ENCODE measurements around the gene TXNDC11.
"Not testable (repeated sequence)": the region's sequence is repeated elsewhere in the genome, so short reads cannot be mapped to it uniquely, and the experiment has no call there.

Gene TXNDC11

GRCh38 chr16:11784381-11784780 lies 41.7 kb upstream of the TXNDC11 start:
- not testable (repeated sequence) for H3K27me3 ChIP-seq (ENCODE audit: insufficient read depth, poor library complexity, severe bottlenecking); H3K27ac ChIP-seq (replicated peaks); DNase-seq (ENCODE audit: low read depth in 1 of 2, low spot score in 1 of 2); H3K4me3 ChIP-seq (replicated peaks; ENCODE audit: insufficient read depth, low read length)

GRCh38 chr16:11784038-11784369 lies 41.3 kb upstream of the TXNDC11 start:
- Histone ChIP-seq H3K27ac (replicated peaks) (no peak overlapping the region), H3K4me3 (replicated peaks; ENCODE audit: insufficient read depth, low read length) (no peak overlapping the region), H3K27me3 (ENCODE audit: insufficient read depth, poor library complexity, severe bottlenecking) (no peaks in the 10 kb centered on the region)
- no peak for TF ChIP-seq GABPA (IDR thresholded peaks at IDR 0.05; ENCODE audit: low read depth)
- DNase-seq (ENCODE audit: low read depth in 1 of 2, low spot score in 1 of 2): no peak

- Histone ChIP-seq H3K27me3 (ENCODE audit: insufficient read depth, poor library complexity, severe bottlenecking) (no peaks in the 10 kb centered on the region), H3K27ac (replicated peaks) (no peak overlapping the region), H3K4me3 (replicated peaks; ENCODE audit: insufficient read depth, low read length) (no peak overlapping the region)
- no peak for TF ChIP-seq POLR2AphosphoS5 (IDR thresholded peaks at IDR 0.05; ENCODE audit: low read depth)
- no peak for TF ChIP-seq CTCF (IDR thresholded peaks at IDR 0.05; ENCODE audit: insufficient read depth, low read length)
- no peak for TF ChIP-seq SPI1 (IDR thresholded peaks at IDR 0.05; ENCODE audit: borderline replicate concordance, low read depth)
- TF ChIP-seq REST (IDR thresholded peaks at IDR 0.05; ENCODE audit: insufficient replicate concordance, low read depth): no peak
- no peak for TF ChIP-seq GABPA (IDR thresholded peaks at IDR 0.05; ENCODE audit: low read depth)
- no peak for DNase-seq (ENCODE audit: low read depth in 1 of 2, low spot score in 1 of 2)
Measured at GRCh38 chr16:11783319-11784037, 40.8 kb upstream of the TXNDC11 start.

GRCh38 chr16:11781773-11782172 lies 39.1 kb upstream of the TXNDC11 start:
- no peak for DNase-seq (ENCODE audit: low read depth in 1 of 2, low spot score in 1 of 2)
- Histone ChIP-seq H3K27ac (replicated peaks) (no peak overlapping the region), H3K27me3 (ENCODE audit: insufficient read depth, poor library complexity, severe bottlenecking) (no peaks in the 10 kb centered on the region), H3K4me3 (replicated peaks; ENCODE audit: insufficient read depth, low read length) (no peak overlapping the region)
- TF ChIP-seq REST (IDR thresholded peaks at IDR 0.05; ENCODE audit: insufficient replicate concordance, low read depth): no peak
- TF ChIP-seq CTCF (IDR thresholded peaks at IDR 0.05; ENCODE audit: insufficient read depth, low read length): no peak
- no peak for TF ChIP-seq POLR2AphosphoS5 (IDR thresholded peaks at IDR 0.05; ENCODE audit: low read depth)
- TF ChIP-seq SPI1 (IDR thresholded peaks at IDR 0.05; ENCODE audit: borderline replicate concordance, low read depth): no peak
- no peak for TF ChIP-seq GABPA (IDR thresholded peaks at IDR 0.05; ENCODE audit: low read depth)

GRCh38 chr16:11780991-11781680 lies 38.5 kb upstream of the TXNDC11 start:
- no peaks in the 10 kb centered on the region for H3K27me3 ChIP-seq (ENCODE audit: insufficient read depth, poor library complexity, severe bottlenecking)
- DNase-seq (ENCODE audit: low read depth in 1 of 2, low spot score in 1 of 2): no peak
- no peak for TF ChIP-seq CTCF (IDR thresholded peaks at IDR 0.05; ENCODE audit: insufficient read depth, low read length)
- TF ChIP-seq REST (IDR thresholded peaks at IDR 0.05; ENCODE audit: insufficient replicate concordance, low read depth): no peak
- no peak for TF ChIP-seq SPI1 (IDR thresholded peaks at IDR 0.05; ENCODE audit: borderline replicate concordance, low read depth)
- no peak for TF ChIP-seq POLR2AphosphoS5 (IDR thresholded peaks at IDR 0.05; ENCODE audit: low read depth)
- TF ChIP-seq GABPA (IDR thresholded peaks at IDR 0.05; ENCODE audit: low read depth): no peak
- no peak overlapping the region for H3K27ac ChIP-seq (replicated peaks)
- no peak overlapping the region for H3K4me3 ChIP-seq (replicated peaks; ENCODE audit: insufficient read depth, low read length)

Data from HL-60 (cell line).